HFF-Myc (cell line): Measurements from ENCODE around the gene YRDC.

Source experiments
- DNase-seq: peaks from one replicate; pipeline ENCODE4 v3.0.0-alpha.2; 2011; ENCODE audit warnings: low read depth; ENCODE audit errors: extremely low read depth
- H3K4me3 ChIP-seq: replicated peaks from 2 replicates; pipeline ENCODE4 v1.5.1; 2011; ENCODE audit warnings: low read depth, mild to moderate bottlenecking, control low read depth, low read length
- CTCF ChIP-seq: IDR thresholded peaks from 2 replicates; pipeline ENCODE4 v1.5.1; 2012; ENCODE audit warnings: mild to moderate bottlenecking, low read depth, low read length, control low read depth; ENCODE audit errors: missing control alignments

Gene YRDC

GRCh38 chr1:37811027-37811655 lies 3.1 kb upstream of the YRDC start:
- no peak overlapping the region for H3K4me3 ChIP-seq
- peak; percentile 90 for TF ChIP-seq CTCF
- peak; percentile 58 for DNase-seq

GRCh38 chr1:37809942-37810341 lies 1.9 kb upstream of the YRDC start:
- TF ChIP-seq CTCF = no peak
- H3K4me3 ChIP-seq = no peak overlapping the region
- DNase-seq = no peak

GRCh38 chr1:37808369-37809319 lies 636 bp upstream of the YRDC start:
- no peak for DNase-seq

GRCh38 chr1:37807220-37807554 lies 821 bp downstream of the YRDC start:
- DNase-seq = no peak
- H3K4me3 ChIP-seq = peak overlapping the region; percentile 76
- TF ChIP-seq CTCF = no peak

More at GRCh38 chr1:37808369-37809319, 636 bp upstream of the YRDC start:
- peak overlapping the region; percentile 76 for H3K4me3 ChIP-seq
- no peak for TF ChIP-seq CTCF

GRCh38 chr1:37802439-37802838 lies 5.6 kb downstream of the YRDC start:
- TF ChIP-seq CTCF = no peak
- no peak for DNase-seq
- H3K4me3 ChIP-seq = no peak overlapping the region

- DNase-seq = no peak
- H3K4me3 ChIP-seq = no peak overlapping the region
- TF ChIP-seq CTCF = no peak
Measured at GRCh38 chr1:37797750-37798345, 10.2 kb downstream of the YRDC start.
